Coronary artery (tissue), 2 donors: ENCODE data around the gene PBXIP1.
"Not testable (repeated sequence)": the region's sequence is repeated elsewhere in the genome, so short reads cannot be mapped to it uniquely, and the experiment has no call there.

ENCODE experiments used
- DNase-seq: peaks from one replicate; pipeline ENCODE4 v3.0.0-alpha.2; 2017; ENCODE audit warnings: low spot score
- H3K27ac ChIP-seq, 2 donors: fragments of 200-600 bp; sonication (generic); one replicate each; pipeline ENCODE4 v1.5.1; 2016 to 2019
- H3K4me3 ChIP-seq: fragments of 200-600 bp; sonication (generic); 2 replicates; pipeline ENCODE4 v1.5.1; 2016; ENCODE audit warnings: mild to moderate bottlenecking, moderate library complexity
- CTCF ChIP-seq: fragments of 200-600 bp; sonication (generic); IDR thresholded peaks from one replicate; pipeline ENCODE4 v1.5.1; 2019; ENCODE audit warnings: antibody characterized with exemption

PBXIP1 gene

GRCh38 chr1:154983776-154984466, 28.0 kb upstream of the PBXIP1 start:
- no peak for TF ChIP-seq CTCF
- Histone ChIP-seq H3K27ac (peak overlapping the region; percentile 24 to 50), H3K4me3 (peak overlapping the region; percentile 63)
- DNase-seq: no peak

DNA sequence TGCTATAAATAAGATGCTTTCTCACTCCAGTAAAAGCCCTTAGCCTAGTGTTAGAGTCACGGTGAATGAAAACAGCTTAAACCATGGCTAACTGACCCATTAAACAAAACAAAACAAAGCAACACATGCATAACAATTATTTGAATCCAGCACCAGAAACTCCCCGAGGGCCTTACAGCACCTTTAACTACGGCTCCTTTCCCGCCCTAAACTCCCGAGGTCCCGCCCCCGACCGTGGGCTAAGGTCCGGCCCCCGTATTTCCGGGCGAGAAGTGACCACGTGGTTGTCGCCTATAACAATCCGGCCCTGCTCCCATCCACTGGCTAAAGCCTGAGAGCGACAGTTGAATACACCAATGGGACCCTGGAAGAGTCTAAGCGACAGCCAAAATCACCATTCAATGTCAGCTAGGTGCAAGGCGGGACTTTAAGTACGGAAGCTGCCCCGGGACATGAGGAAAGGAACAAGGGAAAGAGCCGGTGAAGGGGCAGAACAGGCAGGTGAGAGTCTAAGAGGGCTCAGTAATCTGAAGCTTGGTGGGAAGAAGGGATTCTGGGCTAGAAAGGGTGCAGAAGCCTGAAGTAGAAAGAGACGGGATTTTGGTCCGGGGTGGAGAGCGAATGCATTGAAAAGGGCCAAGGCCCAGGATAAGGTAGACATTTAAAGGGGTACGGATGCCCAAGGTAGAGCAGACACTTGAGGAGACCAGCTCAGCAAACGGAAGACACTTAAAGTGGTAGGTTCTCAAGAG, 27.2 kb upstream of the PBXIP1 start, which contains the start of gene FLAD1:
Gene FLAD1, plus strand, starts transcription at position 448 of the 752 bp plus-strand sequence. CDS start 351 bp downstream, outside the sequence.
- peak within 1 kb of the TSS; percentile 63 for H3K4me3 ChIP-seq
- peak within 1 kb of the TSS; percentile 24 to 62 for H3K27ac ChIP-seq
- DNase-seq: peak; percentile 97
- no peak for TF ChIP-seq CTCF

DNA sequence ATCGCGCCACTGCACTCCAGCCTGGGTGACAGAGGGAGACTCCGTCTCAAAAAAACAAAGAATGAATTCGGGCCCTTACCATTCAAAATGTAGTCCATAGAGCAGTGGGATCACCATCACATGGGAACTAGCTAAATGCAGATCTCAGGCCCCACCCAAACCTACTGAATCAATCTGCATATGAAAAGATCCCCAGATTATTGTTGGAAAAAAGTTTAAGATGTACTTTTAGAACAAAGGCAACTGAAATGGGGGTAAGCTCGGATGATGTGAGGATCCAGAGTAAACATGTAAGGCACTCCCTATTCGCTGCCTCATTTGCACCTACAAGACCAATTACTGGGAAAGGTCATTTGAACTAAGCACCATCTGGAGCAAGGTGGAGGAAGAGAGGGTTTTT, 26.4 kb upstream of the PBXIP1 start:
- Histone ChIP-seq H3K27ac (no peak overlapping the region), H3K4me3 (peak overlapping the region; percentile 63)
- DNase-seq: no peak
- TF ChIP-seq CTCF: no peak

GRCh38 chr1:154978360-154978759, 22.5 kb upstream of the PBXIP1 start:
- no peak for TF ChIP-seq CTCF
- H3K4me3 ChIP-seq: no peak overlapping the region
- no peak overlapping the region for H3K27ac ChIP-seq
- no peak for DNase-seq

GRCh38 chr1:154977762-154978161, 21.9 kb upstream of the PBXIP1 start:
- not testable (repeated sequence) for H3K27ac ChIP-seq, DNase-seq, H3K4me3 ChIP-seq

DNA sequence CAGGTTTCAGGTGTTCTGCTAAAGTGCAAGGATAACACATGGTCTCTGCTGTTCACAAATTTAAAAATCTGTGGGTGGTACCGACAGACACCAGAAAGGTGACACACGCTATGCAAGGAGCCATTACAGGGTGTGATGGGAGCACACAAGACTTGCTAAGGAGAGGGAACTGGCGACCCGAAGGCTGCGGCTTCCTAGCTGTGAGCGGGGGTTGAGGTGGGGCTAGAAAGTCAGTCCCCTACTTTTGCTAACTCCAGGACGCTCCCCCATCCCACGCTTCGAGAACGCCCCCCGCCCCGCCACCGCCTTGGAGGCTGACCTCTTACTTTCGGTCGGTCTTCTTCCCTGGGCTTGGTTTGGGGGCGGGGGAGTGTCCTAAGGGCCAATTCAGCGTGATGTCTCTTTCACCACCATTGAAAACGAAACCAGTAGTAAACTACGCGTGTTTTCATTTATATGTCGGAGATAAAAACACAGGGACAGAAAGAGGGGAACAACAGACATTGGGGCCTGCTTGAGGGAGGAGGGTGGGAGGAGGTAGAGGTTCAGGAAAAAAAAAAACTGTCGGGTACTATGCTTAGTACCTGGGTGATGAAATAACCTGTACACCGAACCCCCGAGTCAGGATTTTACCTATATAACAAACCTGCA, 19.6 kb upstream of the PBXIP1 start:
- DNase-seq: peak; percentile 88
- no peak for TF ChIP-seq CTCF
- H3K4me3 ChIP-seq: peak overlapping the region; percentile 78
- H3K27ac ChIP-seq: peak overlapping the region; percentile 86 to 98

- peak; percentile 97 for DNase-seq
- Histone ChIP-seq H3K4me3 (peak overlapping the region; percentile 78), H3K27ac (peak overlapping the region; percentile 86 to 98)
- no peak for TF ChIP-seq CTCF
Measured at GRCh38 chr1:154974808-154975408, 19.0 kb upstream of the PBXIP1 start.
